ENCODE results near the gene PTMA. TPM values are rescaled to one million over a fixed set of nuclear protein-coding genes. Genes with fewer than 3 reads are reported as not detected.

PTMA gene
- polyA plus RNA-seq, 3 donors = 2,106 to 2,317 (median 2,301) TPM

GRCh38 chr2:231674587-231675338, 33.6 kb upstream of the PTMA start:
- DNase-seq (ENCODE audit: low read depth in 3 of 3, low spot score in 2 of 3) = no peak

GRCh38 chr2:231676243-231676642, 32.1 kb upstream of the PTMA start:
- DNase-seq (ENCODE audit: low read depth in 3 of 3, low spot score in 2 of 3) = no peak

- peak in 1 of 3 donors; percentile 84 for DNase-seq (ENCODE audit: low read depth in 3 of 3, low spot score in 2 of 3)
These were observed 30.7 kb upstream of the PTMA start for GRCh38 chr2:231677632-231678104.

GRCh38 chr2:231679908-231680284, 28.4 kb upstream of the PTMA start:
- no peak for DNase-seq (ENCODE audit: low read depth in 3 of 3, low spot score in 2 of 3)

- no peak for DNase-seq (ENCODE audit: low read depth in 3 of 3, low spot score in 2 of 3)
These were observed 27.9 kb upstream of the PTMA start for GRCh38 chr2:231680285-231680991.

GRCh38 chr2:231680992-231681852, 27.1 kb upstream of the PTMA start:
- no peak for DNase-seq (ENCODE audit: low read depth in 3 of 3, low spot score in 2 of 3)

GRCh38 chr2:231682603-231683291, 25.6 kb upstream of the PTMA start:
- DNase-seq (ENCODE audit: low read depth in 3 of 3, low spot score in 2 of 3) = no peak

- no peak for DNase-seq (ENCODE audit: low read depth in 3 of 3, low spot score in 2 of 3)
These were observed 24.8 kb upstream of the PTMA start for GRCh38 chr2:231683292-231684235.

GRCh38 chr2:231684314-231685223, 23.8 kb upstream of the PTMA start:
- no peak for DNase-seq (ENCODE audit: low read depth in 3 of 3, low spot score in 2 of 3)

- no peak for DNase-seq (ENCODE audit: low read depth in 3 of 3, low spot score in 2 of 3)
These were observed 22.8 kb upstream of the PTMA start for GRCh38 chr2:231685349-231686191.

GRCh38 chr2:231686192-231687100, 21.9 kb upstream of the PTMA start:
- DNase-seq (ENCODE audit: low read depth in 3 of 3, low spot score in 2 of 3) = no peak

GRCh38 chr2:231687133-231687852, 21.0 kb upstream of the PTMA start:
- no peak for DNase-seq (ENCODE audit: low read depth in 3 of 3, low spot score in 2 of 3)

- no peak for DNase-seq (ENCODE audit: low read depth in 3 of 3, low spot score in 2 of 3)
These were observed 20.4 kb upstream of the PTMA start for GRCh38 chr2:231687961-231688360.

- no peak for DNase-seq (ENCODE audit: low read depth in 3 of 3, low spot score in 2 of 3)
These were observed 19.6 kb upstream of the PTMA start for GRCh38 chr2:231688719-231689118.

GRCh38 chr2:231689124-231689893, 19.0 kb upstream of the PTMA start:
- no peak for DNase-seq (ENCODE audit: low read depth in 3 of 3, low spot score in 2 of 3)
